Tibial nerve (tissue), 4 donors: Measurements from ENCODE around the gene IL13RA2. TPM values are rescaled to one million over a fixed set of nuclear protein-coding genes. Genes with fewer than 3 reads are reported as not detected.

Experiments used
- DNase-seq, 2 donors: peaks; one replicate each; pipeline ENCODE4 v3.0.0-alpha.2; 2019; ENCODE audit warnings: low spot score in 2 of 2
- H3K27ac ChIP-seq, 4 donors: fragments of 200-600 bp; sonication (generic) in 3 of 4; one replicate each; pipeline ENCODE4 v1.5.1; 2017 to 2019; ENCODE audit warnings: mild to moderate bottlenecking in 1 of 4
- H3K27me3 ChIP-seq, 2 donors: fragments of 200-600 bp; sonication (generic) in 1 of 2; one replicate each; pipeline versions ENCODE4 v1.5.1 to v1.6.0; 2017 to 2019
- H3K36me3 ChIP-seq, 3 donors: fragments of 200-600 bp; sonication (generic); one replicate each; pipeline ENCODE4 v1.5.1; 2018 to 2019
- H3K4me1 ChIP-seq, 4 donors: fragments of 200-600 bp; sonication (generic) in 3 of 4; one replicate each; pipeline ENCODE4 v1.5.1; 2017 to 2019
- H3K4me3 ChIP-seq, 4 donors: fragments of 200-600 bp; sonication (generic) in 3 of 4; one replicate each; pipeline ENCODE4 v1.5.1; 2017 to 2019; ENCODE audit warnings: mild to moderate bottlenecking in 1 of 4, moderate library complexity in 1 of 4
- H3K9me3 ChIP-seq, 4 donors: fragments of 200-600 bp; sonication (generic) in 3 of 4; one replicate each; pipeline ENCODE4 v1.5.1; 2017 to 2019
- CTCF ChIP-seq, 5 experiments: fragments of 200-600 bp in 3 of 5; fragments of 450-650 bp in 2 of 5; sonication (generic) in 3 of 5; IDR thresholded peaks; one replicate each; pipeline ENCODE4 v1.5.1; 2016 to 2019; ENCODE audit warnings: antibody characterized with exemption in 5 of 5, mild to moderate bottlenecking in 3 of 5, moderate library complexity in 2 of 5
- EP300 ChIP-seq, 2 donors: sonication (generic); formaldehyde crosslinking; IDR thresholded peaks; one replicate each; pipeline ENCODE4 v1.6.1; 2017; ENCODE audit warnings: antibody characterized with exemption in 2 of 2, mild to moderate bottlenecking in 1 of 2
- POLR2A ChIP-seq, 2 donors: fragments of 450-650 bp; IDR thresholded peaks; one replicate each; pipeline ENCODE4 v1.6.1; 2017; ENCODE audit warnings: antibody characterized with exemption in 2 of 2, mild to moderate bottlenecking in 2 of 2, moderate library complexity in 2 of 2
- whole genome bisulfite sequencing, 2 donors: methylation state at CpG; one replicate each; pipeline ENCODE4 v1.1.5; 2018; 5-methylcytosine and 5-hydroxymethylcytosine counted together
- total RNA-seq, 4 donors: library from RNA; depleted of rRNA; stranded (reverse); fragments of >200 nt; gene quantifications; one replicate each; pipeline ENCODE4 v1.1.0, GENCODE V29; 2016

The IL13RA2 gene, protein sequence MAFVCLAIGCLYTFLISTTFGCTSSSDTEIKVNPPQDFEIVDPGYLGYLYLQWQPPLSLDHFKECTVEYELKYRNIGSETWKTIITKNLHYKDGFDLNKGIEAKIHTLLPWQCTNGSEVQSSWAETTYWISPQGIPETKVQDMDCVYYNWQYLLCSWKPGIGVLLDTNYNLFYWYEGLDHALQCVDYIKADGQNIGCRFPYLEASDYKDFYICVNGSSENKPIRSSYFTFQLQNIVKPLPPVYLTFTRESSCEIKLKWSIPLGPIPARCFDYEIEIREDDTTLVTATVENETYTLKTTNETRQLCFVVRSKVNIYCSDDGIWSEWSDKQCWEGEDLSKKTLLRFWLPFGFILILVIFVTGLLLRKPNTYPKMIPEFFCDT
- 1 to 10 TPM in 1 of 4 donors, not detected in 3; 3.5 TPM for total RNA-seq

DNA sequence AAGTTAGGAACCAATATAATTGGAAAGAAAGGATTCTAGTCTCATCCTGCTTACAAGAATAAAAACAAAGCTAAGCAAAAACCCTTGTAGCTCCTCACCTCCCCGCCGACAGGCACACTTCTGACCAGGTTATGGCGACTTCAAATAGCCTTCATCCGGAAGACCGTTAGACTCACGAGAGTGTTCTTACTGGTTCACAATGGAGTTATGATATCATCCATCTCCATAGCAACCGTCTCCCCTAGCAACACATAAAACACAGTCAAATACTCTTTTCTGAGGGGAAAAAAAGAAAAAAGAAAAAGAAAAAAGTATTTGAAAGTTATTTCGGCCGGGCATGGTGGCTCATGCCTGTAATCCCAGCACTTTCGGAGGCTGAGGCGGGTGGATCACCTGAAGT, at the start of gene IL13RA2:
Gene IL13RA2 (minus strand): TSS at position 162 of the 400 bp plus-strand sequence. CDS start 347 bp downstream, outside the sequence.
- DNase-seq, result no peak
- H3K4me3 ChIP-seq, result no peak within 1 kb of the TSS
- H3K27ac ChIP-seq, result no peak within 1 kb of the TSS
- 67 to 82% methylated on average over 11 of the region's 11 CpGs for WGBS, 2 donors
- peaks cover 0 to 5% of the 10 kb centered on the region in 2 donors for H3K27me3 ChIP-seq
- no peaks in the 10 kb centered on the region for H3K9me3 ChIP-seq
- TF ChIP-seq EP300 (IDR thresholded peaks at IDR 0.05) (no peak), POLR2A (IDR thresholded peaks at IDR 0.05) (no peak), CTCF (IDR thresholded peaks at IDR 0.05) (no peak)
- no peaks in the 10 kb centered on the region for H3K36me3 ChIP-seq
- no peaks in the 10 kb centered on the region for H3K4me1 ChIP-seq

DNA sequence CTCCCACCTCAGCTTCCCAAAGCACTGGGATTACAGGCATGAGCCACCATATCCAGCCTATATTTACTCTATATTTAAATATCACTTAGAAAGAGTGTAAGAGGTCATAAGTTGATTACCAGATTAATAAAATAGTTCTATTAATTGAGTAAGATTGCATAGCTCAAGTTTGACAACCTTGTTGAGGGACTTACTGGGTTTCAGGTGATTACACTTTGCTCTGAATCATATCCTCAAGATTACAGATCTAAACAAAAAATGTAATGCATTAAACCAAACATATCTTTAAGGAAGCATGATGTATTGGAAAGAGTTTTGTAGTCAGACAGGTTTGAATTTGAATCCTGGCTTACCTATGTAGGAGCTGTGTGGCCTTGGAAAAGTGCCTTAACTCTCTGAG, 47.9 kb upstream of the IL13RA2 start:
- H3K4me3 ChIP-seq, result no peak overlapping the region
- H3K27me3 ChIP-seq, result peaks cover 0 to 12% of the 10 kb centered on the region in 2 donors
- H3K27ac ChIP-seq, result no peak overlapping the region
- no peaks in the 10 kb centered on the region for H3K9me3 ChIP-seq
- no peaks in the 10 kb centered on the region for H3K36me3 ChIP-seq
- DNase-seq, result no peak
- TF ChIP-seq CTCF (IDR thresholded peaks at IDR 0.05) (no peak), EP300 (IDR thresholded peaks at IDR 0.05) (no peak), POLR2A (IDR thresholded peaks at IDR 0.05) (no peak)
- peaks cover 0 to 3% (median 0%) of the 10 kb centered on the region in 4 donors for H3K4me1 ChIP-seq

DNA sequence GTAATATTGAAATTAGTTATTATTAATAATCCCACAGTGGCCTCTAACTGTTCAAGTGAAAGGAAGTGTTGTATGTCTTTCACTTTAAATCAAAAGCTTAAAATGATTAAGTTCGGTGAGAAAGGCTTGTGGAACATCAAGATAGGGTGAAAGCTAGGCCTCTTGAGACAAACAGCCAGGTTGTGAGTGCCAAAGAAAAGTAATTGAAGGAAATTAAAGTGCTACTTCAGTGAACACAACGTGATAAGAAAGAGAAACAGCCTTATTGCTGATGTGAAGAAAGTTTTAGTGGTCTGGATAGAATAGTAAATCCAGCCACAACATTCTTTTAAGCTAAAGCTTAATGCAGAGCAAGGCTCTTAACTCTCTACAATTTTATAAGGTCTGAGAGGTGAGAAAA, 42.6 kb upstream of the IL13RA2 start:
- Histone ChIP-seq H3K4me3 (no peak overlapping the region), H3K27me3 (peaks cover 0 to 10% of the 10 kb centered on the region in 2 donors), H3K27ac (no peak overlapping the region), H3K4me1 (peaks cover 0 to 3% (median 0%) of the 10 kb centered on the region in 4 donors), H3K9me3 (no peaks in the 10 kb centered on the region), H3K36me3 (no peaks in the 10 kb centered on the region)
- no peak for DNase-seq
- TF ChIP-seq POLR2A (IDR thresholded peaks at IDR 0.05) (no peak), EP300 (IDR thresholded peaks at IDR 0.05) (no peak), CTCF (IDR thresholded peaks at IDR 0.05) (no peak)
- 28 to 33% methylated on average over 2 of the region's 2 CpGs for WGBS, 2 donors

DNA sequence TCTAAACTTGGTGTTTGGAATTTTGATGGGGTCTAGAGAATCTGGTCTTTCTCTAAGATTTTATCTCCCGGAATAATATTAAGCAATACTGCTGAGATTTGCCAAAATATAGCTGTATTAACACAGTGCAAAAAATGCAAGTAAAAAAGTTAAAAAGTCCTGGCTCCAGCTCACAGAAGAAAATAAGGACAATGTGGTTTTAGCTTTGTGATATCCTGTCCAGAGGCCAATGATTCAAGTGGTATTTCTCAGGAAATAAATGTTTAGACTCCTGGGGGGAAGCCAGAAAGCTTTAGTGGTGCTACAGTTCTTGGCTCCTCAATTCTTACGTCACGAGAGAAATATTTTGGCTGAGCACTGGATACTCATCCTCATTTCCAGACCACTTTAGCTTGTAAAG, 40.9 kb upstream of the IL13RA2 start:
- DNase-seq, result no peak
- TF ChIP-seq CTCF (IDR thresholded peaks at IDR 0.05) (no peak), POLR2A (IDR thresholded peaks at IDR 0.05) (no peak), EP300 (IDR thresholded peaks at IDR 0.05) (no peak)
- Histone ChIP-seq H3K27me3 (peaks cover 0 to 10% of the 10 kb centered on the region in 2 donors), H3K27ac (no peak overlapping the region), H3K4me1 (peaks cover 0 to 3% (median 0%) of the 10 kb centered on the region in 4 donors), H3K36me3 (no peaks in the 10 kb centered on the region), H3K4me3 (no peak overlapping the region), H3K9me3 (no peaks in the 10 kb centered on the region)
- 46 to 72% methylated on average over 3 of the region's 3 CpGs for WGBS, 2 donors

GRCh38 chrX:115054876-115055275, 37.5 kb upstream of the IL13RA2 start:
- no peak overlapping the region for H3K4me3 ChIP-seq
- no peak for DNase-seq
- H3K36me3 ChIP-seq, result no peaks in the 10 kb centered on the region
- no peak for TF ChIP-seq CTCF (IDR thresholded peaks at IDR 0.05)
- no peak for TF ChIP-seq EP300 (IDR thresholded peaks at IDR 0.05)
- no peak for TF ChIP-seq POLR2A (IDR thresholded peaks at IDR 0.05)
- H3K27me3 ChIP-seq, result peaks cover 0 to 20% of the 10 kb centered on the region in 2 donors
- no peaks in the 10 kb centered on the region for H3K9me3 ChIP-seq
- WGBS, 2 donors, result 67 to 93% methylated on average over 3 of the region's 3 CpGs
- H3K4me1 ChIP-seq, result peaks cover 0 to 3% (median 0%) of the 10 kb centered on the region in 4 donors
- H3K27ac ChIP-seq, result no peak overlapping the region
